Liver (tissue), 9 donors: ENCODE data around the gene GLDN. TPM values are rescaled to one million over a fixed set of nuclear protein-coding genes. Genes with fewer than 3 reads are reported as not detected.

Experiments used
- DNase-seq: peaks from one replicate; pipeline ENCODE4 v3.0.0-alpha.2; 2017; ENCODE audit warnings: low spot score
- H3K27ac ChIP-seq, 2 donors: one replicate each; pipeline ENCODE4 v1.7.0; 2013; ENCODE audit warnings: inconsistent platforms in 2 of 2, low read length in 2 of 2, control low read depth in 1 of 2, low read depth in 1 of 2, mild to moderate bottlenecking in 1 of 2
- H3K27me3 ChIP-seq, 4 donors: one replicate each; pipeline versions ENCODE4 v1.6.1 to v1.7.0; 2013; ENCODE audit warnings: low read length in 3 of 4, inconsistent platforms in 1 of 4, mild to moderate bottlenecking in 1 of 4, moderate library complexity in 1 of 4; ENCODE audit not compliant: control insufficient read depth in 4 of 4, insufficient read depth in 4 of 4
- H3K36me3 ChIP-seq, 4 donors: one replicate each; pipeline versions ENCODE4 v1.6.1 to v1.7.0; 2013; ENCODE audit warnings: low read length in 3 of 4, mild to moderate bottlenecking in 3 of 4, low read depth in 1 of 4, moderate library complexity in 1 of 4; ENCODE audit not compliant: control insufficient read depth in 4 of 4, insufficient read depth in 3 of 4
- H3K4me1 ChIP-seq, 4 donors: one replicate each; pipeline versions ENCODE4 v1.6.1 to v1.7.0; 2013; ENCODE audit warnings: low read length in 3 of 4, mild to moderate bottlenecking in 3 of 4, moderate library complexity in 1 of 4; ENCODE audit not compliant: control insufficient read depth in 4 of 4, insufficient read depth in 4 of 4
- H3K4me3 ChIP-seq, 3 donors: one replicate each; pipeline versions ENCODE4 v1.6.1 to v1.7.0; 2013; ENCODE audit warnings: low read length in 3 of 3, control low read depth in 1 of 3, low read depth in 1 of 3, mild to moderate bottlenecking in 1 of 3
- H3K9ac ChIP-seq, 2 donors: one replicate each; pipeline ENCODE4 v1.7.0; 2013; ENCODE audit warnings: low read length in 2 of 2, mild to moderate bottlenecking in 2 of 2, moderate library complexity in 2 of 2, control low read depth in 1 of 2, low read depth in 1 of 2
- H3K9me3 ChIP-seq, 4 donors: one replicate each; pipeline versions ENCODE4 v1.6.1 to v1.7.0; 2013; ENCODE audit warnings: low read length in 3 of 4; ENCODE audit not compliant: control insufficient read depth in 4 of 4
- ATF3 ChIP-seq: IDR thresholded peaks from 2 replicates; pipeline ENCODE4 v1.6.1; 2016; ENCODE audit warnings: antibody characterized with exemption
- EGR1 ChIP-seq, 2 donors: IDR thresholded peaks; 2 replicates each; pipeline ENCODE4 v1.6.1; 2016 to 2018; ENCODE audit warnings: antibody characterized with exemption in 2 of 2, low read depth in 2 of 2
- FOXA1 ChIP-seq: IDR thresholded peaks from 2 replicates; pipeline ENCODE4 v1.6.1; 2016; ENCODE audit warnings: antibody characterized with exemption
- FOXA2 ChIP-seq: IDR thresholded peaks from 2 replicates; pipeline ENCODE4 v1.6.1; 2016; ENCODE audit warnings: antibody characterized with exemption
- GABPA ChIP-seq, 2 donors: IDR thresholded peaks in 1 of 2; conservative IDR thresholded peaks in 1 of 2; 2 replicates each; pipeline ENCODE4 v1.6.1; 2016; ENCODE audit warnings: antibody characterized with exemption in 2 of 2, mild to moderate bottlenecking in 1 of 2, moderate library complexity in 1 of 2
- HNF4A ChIP-seq, 2 donors: conservative IDR thresholded peaks; 2 replicates each; pipeline ENCODE4 v1.6.1; 2016; ENCODE audit warnings: antibody characterized with exemption in 2 of 2, mild to moderate bottlenecking in 2 of 2
- HNF4G ChIP-seq: IDR thresholded peaks from 2 replicates; pipeline ENCODE4 v1.6.1; 2016; ENCODE audit warnings: antibody characterized with exemption
- JUND ChIP-seq, 2 donors: IDR thresholded peaks; 2 replicates each; pipeline ENCODE4 v1.6.1; 2016; ENCODE audit warnings: antibody characterized with exemption in 2 of 2
- NR2F2 ChIP-seq: IDR thresholded peaks from 2 replicates; pipeline ENCODE4 v1.6.1; 2016; ENCODE audit warnings: antibody characterized with exemption
- RAD21 ChIP-seq, 2 donors: IDR thresholded peaks; 2 replicates each; pipeline ENCODE4 v1.6.1; 2016; ENCODE audit warnings: antibody characterized with exemption in 2 of 2, mild to moderate bottlenecking in 2 of 2
- REST ChIP-seq: IDR thresholded peaks from 2 replicates; pipeline ENCODE4 v1.6.1; 2016; ENCODE audit warnings: antibody characterized with exemption, mild to moderate bottlenecking
- SP1 ChIP-seq: IDR thresholded peaks from 2 replicates; pipeline ENCODE4 v1.6.1; 2018; ENCODE audit warnings: antibody characterized with exemption, mild to moderate bottlenecking
- TAF1 ChIP-seq: conservative IDR thresholded peaks from 2 replicates; pipeline ENCODE4 v1.6.1; 2016; ENCODE audit warnings: antibody characterized with exemption, mild to moderate bottlenecking
- YY1 ChIP-seq: IDR thresholded peaks from 2 replicates; pipeline ENCODE4 v1.6.1; 2016; ENCODE audit warnings: antibody characterized with exemption, mild to moderate bottlenecking
- WGBS: extraction: QIAGEN DNeasy Blood & Tissue Kit; methylation state at CpG from one replicate; pipeline ENCODE4 v1.1.7; 2013; 5-methylcytosine and 5-hydroxymethylcytosine counted together
- polyA plus RNA-seq, 2 donors: library from polyadenylated mRNA; stranded (reverse) in 1 of 2; unstranded in 1 of 2; fragments of 200-250 nt in 1 of 2; fragments of >200 nt in 1 of 2; fragmentation: Nextera tagmentation in 1 of 2; extraction: Ambion mirVana in 1 of 2; gene quantifications; one replicate each; pipeline versions ENCODE4 v1.2.1 to v1.2.3, GENCODE V29; 2013 to 2015
- total RNA-seq, 2 donors: library from RNA; depleted of rRNA; stranded (reverse); fragments of >200 nt; gene quantifications; one replicate each; pipeline ENCODE4 v1.2.3, GENCODE V29; 2014
- TF ChIP-seq, protein P1 (sequence below): IDR thresholded peaks from 2 replicates; pipeline ENCODE4 v1.6.1; 2016; ENCODE audit warnings: antibody characterized with exemption
- TF ChIP-seq, protein P2 (sequence below): fragments of 150-350 bp; IDR thresholded peaks from 2 replicates; pipeline ENCODE4 v1.5.1; 2017; ENCODE audit warnings: improper control_type of control experiment, low read depth, low read length; ENCODE audit not compliant: missing input control
- donor health status: healthy.
- donor health status: healthy.
- donor health status: healthy.
- donor health status: healthy.
- donor health status: healthy.

The GLDN gene
- total and polyA plus RNA-seq, 4 donors = 0.15 to 1.4 (median 0.33) TPM

DNA sequence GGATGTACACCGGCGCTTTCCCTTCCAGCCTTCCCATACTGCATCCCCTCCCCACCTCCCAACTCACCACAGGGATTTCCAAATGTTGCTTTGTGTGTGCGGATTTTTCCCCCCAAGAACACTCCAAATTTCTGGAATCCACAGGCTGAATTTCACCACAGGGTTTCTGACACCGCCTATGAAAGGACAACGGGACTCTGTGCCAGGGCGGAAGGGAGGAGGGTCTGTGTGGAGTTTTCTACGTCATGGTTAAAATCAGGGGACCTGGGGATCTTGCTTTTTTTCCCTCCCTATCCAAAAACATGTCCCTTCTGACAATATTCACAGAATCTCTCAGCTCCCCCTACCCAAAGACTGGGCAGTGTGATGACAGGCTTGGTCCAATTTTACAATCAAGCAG, 17.7 kb upstream of the GLDN start:
- Histone ChIP-seq H3K36me3 (no peaks in the 10 kb centered on the region), H3K9me3 (no peaks in the 10 kb centered on the region), H3K4me3 (no peak overlapping the region), H3K27ac (no peak overlapping the region), H3K27me3 (peaks cover 0 to 7% (median 0%) of the 10 kb centered on the region in 4 donors), H3K4me1 (no peaks in the 10 kb centered on the region), H3K9ac (no peak overlapping the region)
- 89% methylated on average over 7 of the region's 7 CpGs for WGBS
- TF ChIP-seq REST (no peak), YY1 (no peak), NR2F2 (no peak), SP1 (no peak)
- no peak for DNase-seq

DNA sequence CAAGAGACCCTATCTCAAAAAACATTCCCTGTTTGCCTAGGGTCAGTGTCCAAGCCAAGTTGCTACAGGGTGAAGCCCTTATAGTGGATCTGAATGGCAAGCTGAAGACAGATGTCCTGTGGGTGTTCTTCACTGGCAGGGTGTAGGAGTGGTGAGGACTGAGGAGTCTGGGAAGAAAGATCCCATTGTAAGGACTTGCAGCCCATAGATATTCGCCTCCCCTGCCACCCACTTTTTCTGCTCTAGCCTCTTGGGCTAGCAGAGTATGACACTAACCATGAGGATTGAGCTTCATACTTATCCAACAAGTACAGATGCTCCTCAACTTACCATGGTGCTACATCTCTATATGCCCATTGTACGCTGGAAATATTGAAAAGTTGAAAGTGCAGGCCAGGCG, 16.3 kb upstream of the GLDN start:
- no peak for TF ChIP-seq ATF3
- no peak for TF ChIP-seq NR2F2
- TF ChIP-seq YY1 = no peak
- no peak for TF ChIP-seq HNF4G
- TF ChIP-seq TAF1 = no peak
- TF ChIP-seq, protein P1, sequence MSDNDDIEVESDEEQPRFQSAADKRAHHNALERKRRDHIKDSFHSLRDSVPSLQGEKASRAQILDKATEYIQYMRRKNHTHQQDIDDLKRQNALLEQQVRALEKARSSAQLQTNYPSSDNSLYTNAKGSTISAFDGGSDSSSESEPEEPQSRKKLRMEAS = no peak
- no peak for TF ChIP-seq FOXA1
- H3K9ac ChIP-seq = no peak overlapping the region
- H3K27me3 ChIP-seq = no peaks in the 10 kb centered on the region
- H3K36me3 ChIP-seq = no peaks in the 10 kb centered on the region
- DNase-seq = no peak
- H3K27ac ChIP-seq = no peak overlapping the region
- no peaks in the 10 kb centered on the region for H3K9me3 ChIP-seq
- 95% methylated on average over 3 of the region's 3 CpGs for WGBS
- H3K4me3 ChIP-seq = no peak overlapping the region
- no peaks in the 10 kb centered on the region for H3K4me1 ChIP-seq

DNA sequence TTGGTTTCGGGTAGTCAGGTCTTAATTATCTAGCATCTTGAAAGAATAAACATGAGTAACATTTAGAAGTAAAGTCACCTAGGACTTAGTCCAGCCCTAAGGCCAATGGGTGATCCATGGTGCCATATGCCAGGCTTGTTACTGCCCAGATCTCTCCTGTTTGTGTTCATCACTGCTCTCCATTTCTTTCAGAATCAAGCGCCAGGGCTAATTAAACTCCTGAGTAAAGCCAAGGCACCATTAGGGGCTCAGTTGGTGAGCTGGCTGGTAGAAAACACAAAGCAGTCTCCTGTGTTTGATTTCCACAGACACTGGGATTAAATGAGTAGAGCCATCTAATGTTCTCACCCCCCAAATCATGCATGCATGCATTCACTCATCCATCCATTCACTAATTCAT, 14.4 kb upstream of the GLDN start:
- no peak overlapping the region for H3K9ac ChIP-seq
- no peak overlapping the region for H3K4me3 ChIP-seq
- no peaks in the 10 kb centered on the region for H3K4me1 ChIP-seq
- 95% methylated on average over 2 of the region's 2 CpGs for WGBS
- H3K27ac ChIP-seq = no peak overlapping the region
- DNase-seq = no peak
- H3K36me3 ChIP-seq = no peaks in the 10 kb centered on the region
- H3K9me3 ChIP-seq = no peaks in the 10 kb centered on the region
- no peaks in the 10 kb centered on the region for H3K27me3 ChIP-seq
- TF ChIP-seq REST = no peak
- TF ChIP-seq JUND (IDR thresholded peaks at IDR 0.05) = no peak
- TF ChIP-seq RAD21 (IDR thresholded peaks at IDR 0.05) = no peak
- TF ChIP-seq, protein P1 = no peak
- TF ChIP-seq SP1 = no peak
- no peak for TF ChIP-seq YY1
- no peak for TF ChIP-seq HNF4G
- no peak for TF ChIP-seq ATF3
- TF ChIP-seq EGR1 (IDR thresholded peaks at IDR 0.05; ENCODE audit: low read depth in 2 of 2) = no peak
- TF ChIP-seq NR2F2 = no peak
- no peak for TF ChIP-seq FOXA2
- no peak for TF ChIP-seq GABPA (IDR thresholded peaks at IDR 0.05 in 1 of 2, conservative IDR thresholded peaks at IDR 0.05 in 1 of 2)
- TF ChIP-seq TAF1 = no peak
- TF ChIP-seq HNF4A (conservative IDR thresholded peaks at IDR 0.05) = no peak
- TF ChIP-seq, protein P2, sequence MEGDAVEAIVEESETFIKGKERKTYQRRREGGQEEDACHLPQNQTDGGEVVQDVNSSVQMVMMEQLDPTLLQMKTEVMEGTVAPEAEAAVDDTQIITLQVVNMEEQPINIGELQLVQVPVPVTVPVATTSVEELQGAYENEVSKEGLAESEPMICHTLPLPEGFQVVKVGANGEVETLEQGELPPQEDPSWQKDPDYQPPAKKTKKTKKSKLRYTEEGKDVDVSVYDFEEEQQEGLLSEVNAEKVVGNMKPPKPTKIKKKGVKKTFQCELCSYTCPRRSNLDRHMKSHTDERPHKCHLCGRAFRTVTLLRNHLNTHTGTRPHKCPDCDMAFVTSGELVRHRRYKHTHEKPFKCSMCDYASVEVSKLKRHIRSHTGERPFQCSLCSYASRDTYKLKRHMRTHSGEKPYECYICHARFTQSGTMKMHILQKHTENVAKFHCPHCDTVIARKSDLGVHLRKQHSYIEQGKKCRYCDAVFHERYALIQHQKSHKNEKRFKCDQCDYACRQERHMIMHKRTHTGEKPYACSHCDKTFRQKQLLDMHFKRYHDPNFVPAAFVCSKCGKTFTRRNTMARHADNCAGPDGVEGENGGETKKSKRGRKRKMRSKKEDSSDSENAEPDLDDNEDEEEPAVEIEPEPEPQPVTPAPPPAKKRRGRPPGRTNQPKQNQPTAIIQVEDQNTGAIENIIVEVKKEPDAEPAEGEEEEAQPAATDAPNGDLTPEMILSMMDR = no peak
- no peak for TF ChIP-seq FOXA1
